ENCODE measurements around the gene FAF1.
A peak's percentile ranks its signal among the peaks of the same experiment; 100 is the strongest.

FAF1 gene

GRCh38 chr1:50983219-50983802, 23.2 kb upstream of the FAF1 start:
- Histone ChIP-seq H3K4me3 (peak overlapping the region; percentile 46), H3K27ac (peak overlapping the region; percentile 60 to 98)
- no peak for DNase-seq (ENCODE audit: low spot score)
- no peak for TF ChIP-seq CTCF (IDR thresholded peaks at IDR 0.05)

DNA sequence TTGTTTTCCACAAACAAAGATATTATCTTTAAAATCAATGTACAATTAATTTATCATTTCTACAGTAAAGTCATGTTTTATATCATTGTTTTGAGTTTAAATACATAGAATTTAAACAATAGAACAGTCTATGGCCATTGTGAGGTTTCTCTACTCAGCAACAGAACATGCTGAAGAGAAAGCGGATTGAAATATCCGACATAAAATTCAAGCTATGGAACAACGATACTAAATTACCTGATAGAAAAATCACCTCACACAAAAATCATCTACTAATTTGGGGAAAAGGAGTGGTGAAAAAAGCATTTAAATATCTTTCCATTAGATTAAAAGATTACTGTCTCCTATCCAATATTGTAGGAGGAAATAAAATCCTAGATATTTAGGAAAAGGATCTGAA, 22.5 kb upstream of the FAF1 start:
- no peak for DNase-seq (ENCODE audit: low spot score)
- H3K27ac ChIP-seq = peak overlapping the region; percentile 28 to 98
- peak overlapping the region; percentile 55 for H3K4me3 ChIP-seq

DNA sequence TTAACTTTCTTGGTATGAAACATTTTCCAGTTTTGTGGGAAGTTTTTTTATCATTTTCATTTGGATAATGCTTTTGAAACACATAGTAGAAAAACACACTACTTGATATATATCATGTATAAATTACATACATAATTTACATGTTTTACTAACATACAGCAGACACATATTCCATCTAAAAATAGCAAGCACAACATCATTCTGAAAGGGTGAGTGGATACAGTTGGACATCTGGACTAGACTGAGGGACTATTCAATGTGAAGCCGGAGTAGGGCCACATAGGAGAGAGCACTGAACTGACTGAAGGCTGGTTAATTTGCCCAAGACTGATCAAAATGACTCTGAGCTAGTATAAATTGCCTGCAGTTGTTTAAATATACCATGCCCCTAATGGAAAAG, 21.7 kb upstream of the FAF1 start:
- peak overlapping the region; percentile 71 to 98 for H3K27ac ChIP-seq
- H3K4me3 ChIP-seq = peak overlapping the region; percentile 55
- DNase-seq (ENCODE audit: low spot score) = no peak
- TF ChIP-seq CTCF (IDR thresholded peaks at IDR 0.05) = no peak

More for the DNA sequence above, 22.5 kb upstream of the FAF1 start:
- TF ChIP-seq CTCF (IDR thresholded peaks at IDR 0.05) = no peak

- Histone ChIP-seq H3K27ac (peak overlapping the region; percentile 71 to 98), H3K4me3 (peak overlapping the region; percentile 55)
- TF ChIP-seq CTCF (IDR thresholded peaks at IDR 0.05) = no peak
- DNase-seq (ENCODE audit: low spot score) = no peak
Observed at GRCh38 chr1:50980505-50980904, 20.4 kb upstream of the FAF1 start.

- no peak for DNase-seq (ENCODE audit: low spot score)
- peak overlapping the region; percentile 71 to 98 for H3K27ac ChIP-seq
- H3K4me3 ChIP-seq = peak overlapping the region; percentile 92
- no peak for TF ChIP-seq CTCF (IDR thresholded peaks at IDR 0.05)
Observed at GRCh38 chr1:50979937-50980336, 19.9 kb upstream of the FAF1 start.

- no peak for DNase-seq (ENCODE audit: low spot score)
- TF ChIP-seq CTCF (IDR thresholded peaks at IDR 0.05) = no peak
- Histone ChIP-seq H3K27ac (peak overlapping the region; percentile 98), H3K4me3 (peak overlapping the region; percentile 92)
Observed at GRCh38 chr1:50978852-50979781, 19.1 kb upstream of the FAF1 start.

All from coronary artery (tissue), 2 donors.